Caco-2 (cell line): ENCODE results near the gene ZNF217. TPM values are rescaled to one million over a fixed set of nuclear protein-coding genes. Genes with fewer than 3 reads are reported as not detected.
"Not testable (repeated sequence)": the region's sequence is repeated elsewhere in the genome, so short reads cannot be mapped to it uniquely, and the experiment has no call there.

Source experiments
- BruUV-seq: library from RNA; stranded (reverse); fragments of 400-500 nt; replicated peaks from 2 replicates; lab custom pipeline; 2021; lab: Mats Ljungman, UMichigan
- CTCF ChIA-PET: fragments of 300-600 bp; sonication (Branson Sonifier 250); formaldehyde crosslinking; loops from one replicate; lab custom pipeline; 2022; ENCODE audit warnings: antibody characterized with exemption; lab: Charles Lee
- POLR2A ChIA-PET: fragments of 300-600 bp; sonication (Branson Sonifier 250); formaldehyde crosslinking; loops from one replicate; lab custom pipeline; 2022; ENCODE audit warnings: antibody characterized with exemption; lab: Charles Lee
- DNase-seq, 2 experiments: peaks; one replicate each; pipeline versions ENCODE4 v3.0.0 to v3.0.0-alpha.2; 2020 to 2022
- H3K27me3 ChIP-seq: replicated peaks from 2 replicates; pipeline ENCODE4 v1.6.0; 2011; ENCODE audit warnings: low read length; ENCODE audit not compliant: control insufficient read depth, insufficient read depth
- H3K36me3 ChIP-seq: 2 replicates; pipeline ENCODE4 v1.5.1; 2011; ENCODE audit warnings: low read length; ENCODE audit not compliant: control insufficient read depth, insufficient read depth
- H3K4me1 ChIP-seq: fragments of 250-450 bp; sonication (Bioruptor Pico); 2 replicates; pipeline ENCODE4 v1.5.1; 2020; ENCODE audit warnings: mild to moderate bottlenecking
- H3K4me3 ChIP-seq: 2 replicates; pipeline ENCODE4 v1.5.1; 2011; ENCODE audit warnings: low read depth, mild to moderate bottlenecking, control low read depth, low read length
- H3K9me3 ChIP-seq: fragments of 250-450 bp; sonication (Bioruptor Pico); 2 replicates; pipeline ENCODE4 v1.5.1; 2020; ENCODE audit warnings: mild to moderate bottlenecking, moderate library complexity
- H3K27ac Mint-ChIP-seq: one replicate; pipeline ENCODE4 v1.8.0; 2022; ENCODE audit warnings: mixed read lengths; ENCODE audit not compliant: unreplicated experiment
- H3K27me3 Mint-ChIP-seq: one replicate; pipeline ENCODE4 v1.8.0; 2022; ENCODE audit warnings: mixed read lengths; ENCODE audit not compliant: insufficient read depth, unreplicated experiment
- H3K36me3 Mint-ChIP-seq: one replicate; pipeline ENCODE4 v1.8.0; 2022; ENCODE audit warnings: mild to moderate bottlenecking, mixed read lengths; ENCODE audit not compliant: insufficient read depth, unreplicated experiment
- H3K4me1 Mint-ChIP-seq: one replicate; pipeline ENCODE4 v1.8.0; 2022; ENCODE audit warnings: low read depth, mixed read lengths; ENCODE audit not compliant: unreplicated experiment
- H3K4me3 Mint-ChIP-seq: one replicate; pipeline ENCODE4 v1.8.0; 2022; ENCODE audit warnings: mild to moderate bottlenecking, moderate library complexity, mixed read lengths; ENCODE audit not compliant: unreplicated experiment
- H3K9me3 Mint-ChIP-seq: one replicate; pipeline ENCODE4 v1.8.0; 2022; ENCODE audit warnings: mixed read lengths; ENCODE audit not compliant: unreplicated experiment
- intact Hi-C: fragments of 100-400 bp; cut with micrococcal nuclease; formaldehyde crosslinking; loops from one replicate; pipeline ENCODE4 v1.10.0; 2022; ENCODE audit not compliant: unreplicated experiment
- total RNA-seq: library from RNA; stranded (reverse); gene quantifications from 2 replicates; pipeline ENCODE4 v1.2.3, GENCODE V29; 2022
- TF ChIP-seq, protein P1 (sequence below), 2 experiments: fragments of 200-600 bp in 1 of 2; IDR thresholded peaks; 1 replicate in 1 of 2; 2 replicates in 1 of 2; pipeline versions ENCODE4 v1.5.1 to v1.8.0; 2011 to 2022; ENCODE audit warnings: antibody characterized with exemption in 1 of 2, control low read depth in 1 of 2, inconsistent platforms in 1 of 2, low read depth in 1 of 2, low read length in 1 of 2, mild to moderate bottlenecking in 1 of 2, moderate library complexity in 1 of 2; ENCODE audit not compliant: insufficient read depth in 1 of 2, severe bottlenecking in 1 of 2, unreplicated experiment in 1 of 2

The ZNF217 gene
- total RNA-seq, 1 experiment from 2014 or later: 65.5 TPM

- no peaks in the 10 kb centered on the region for H3K36me3 Mint-ChIP-seq
- no peak overlapping the region for H3K27ac Mint-ChIP-seq
- no peak for DNase-seq
- intact Hi-C loops: no loop called here
- H3K27me3 Mint-ChIP-seq: no peaks in the 10 kb centered on the region
- H3K4me1 ChIP-seq: no peaks in the 10 kb centered on the region
- no peaks in the 10 kb centered on the region for H3K27me3 ChIP-seq
- TF ChIP-seq, protein P1, sequence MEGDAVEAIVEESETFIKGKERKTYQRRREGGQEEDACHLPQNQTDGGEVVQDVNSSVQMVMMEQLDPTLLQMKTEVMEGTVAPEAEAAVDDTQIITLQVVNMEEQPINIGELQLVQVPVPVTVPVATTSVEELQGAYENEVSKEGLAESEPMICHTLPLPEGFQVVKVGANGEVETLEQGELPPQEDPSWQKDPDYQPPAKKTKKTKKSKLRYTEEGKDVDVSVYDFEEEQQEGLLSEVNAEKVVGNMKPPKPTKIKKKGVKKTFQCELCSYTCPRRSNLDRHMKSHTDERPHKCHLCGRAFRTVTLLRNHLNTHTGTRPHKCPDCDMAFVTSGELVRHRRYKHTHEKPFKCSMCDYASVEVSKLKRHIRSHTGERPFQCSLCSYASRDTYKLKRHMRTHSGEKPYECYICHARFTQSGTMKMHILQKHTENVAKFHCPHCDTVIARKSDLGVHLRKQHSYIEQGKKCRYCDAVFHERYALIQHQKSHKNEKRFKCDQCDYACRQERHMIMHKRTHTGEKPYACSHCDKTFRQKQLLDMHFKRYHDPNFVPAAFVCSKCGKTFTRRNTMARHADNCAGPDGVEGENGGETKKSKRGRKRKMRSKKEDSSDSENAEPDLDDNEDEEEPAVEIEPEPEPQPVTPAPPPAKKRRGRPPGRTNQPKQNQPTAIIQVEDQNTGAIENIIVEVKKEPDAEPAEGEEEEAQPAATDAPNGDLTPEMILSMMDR (IDR thresholded peaks at IDR 0.05; ENCODE audit: insufficient read depth in 1 of 2, low read depth in 1 of 2, low read length in 1 of 2, severe bottlenecking in 1 of 2, unreplicated experiment in 1 of 2): no peak
- peaks cover 7% of the 10 kb centered on the region; the same call in 1 of the 2 replicates for H3K9me3 ChIP-seq
- H3K4me3 ChIP-seq: no peak overlapping the region
- ChIA-PET POLR2A (no interaction called here), CTCF (no interaction called here)
- peaks cover 18% of the 10 kb centered on the region for H3K9me3 Mint-ChIP-seq
- no peaks in the 10 kb centered on the region for H3K36me3 ChIP-seq
- BruUV-seq: no TSS peak
- no peak overlapping the region for H3K4me3 Mint-ChIP-seq
- no peaks in the 10 kb centered on the region for H3K4me1 Mint-ChIP-seq
These were observed 59.6 kb downstream of the ZNF217 start for GRCh38 chr20:53534037-53534436.

DNA sequence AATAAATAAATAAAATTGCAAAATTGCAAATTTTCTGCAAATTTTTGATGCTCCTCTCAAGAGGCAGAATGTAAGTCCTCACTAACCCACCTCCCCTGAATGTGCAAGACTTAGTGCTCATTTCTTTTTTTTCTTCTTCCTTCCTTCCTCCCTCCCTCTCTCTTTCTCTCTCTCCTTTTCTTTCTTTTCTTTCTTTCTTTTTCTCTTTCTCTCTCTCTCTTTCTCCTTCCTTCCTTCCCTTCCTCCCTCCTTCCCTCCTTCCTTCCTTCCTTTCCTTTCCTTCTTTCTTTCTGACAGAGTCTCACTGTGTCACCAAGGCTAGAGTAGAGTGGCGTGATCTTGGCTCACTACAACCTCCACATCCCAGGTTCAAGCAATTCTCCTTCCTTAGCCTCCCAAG, 60.1 kb downstream of the ZNF217 start:
- H3K27ac Mint-ChIP-seq: no peak overlapping the region
- no peaks in the 10 kb centered on the region for H3K4me1 Mint-ChIP-seq
- intact Hi-C loops: no loop called here
- Histone ChIP-seq H3K27me3 (no peaks in the 10 kb centered on the region), H3K36me3 (no peaks in the 10 kb centered on the region), H3K9me3 (peaks cover 7% of the 10 kb centered on the region; the same call in 1 of the 2 replicates), H3K4me1 (no peaks in the 10 kb centered on the region), H3K4me3 (no peak overlapping the region)
- BruUV-seq: no TSS peak
- CTCF ChIA-PET: no interaction called here
- H3K4me3 Mint-ChIP-seq: no peak overlapping the region
- TF ChIP-seq, protein P1 (IDR thresholded peaks at IDR 0.05; ENCODE audit: insufficient read depth in 1 of 2, low read depth in 1 of 2, low read length in 1 of 2, severe bottlenecking in 1 of 2, unreplicated experiment in 1 of 2): no peak
- H3K36me3 Mint-ChIP-seq: no peaks in the 10 kb centered on the region
- H3K9me3 Mint-ChIP-seq: peaks cover 18% of the 10 kb centered on the region
- POLR2A ChIA-PET: no interaction called here
- H3K27me3 Mint-ChIP-seq: no peaks in the 10 kb centered on the region
- DNase-seq: no peak

DNA sequence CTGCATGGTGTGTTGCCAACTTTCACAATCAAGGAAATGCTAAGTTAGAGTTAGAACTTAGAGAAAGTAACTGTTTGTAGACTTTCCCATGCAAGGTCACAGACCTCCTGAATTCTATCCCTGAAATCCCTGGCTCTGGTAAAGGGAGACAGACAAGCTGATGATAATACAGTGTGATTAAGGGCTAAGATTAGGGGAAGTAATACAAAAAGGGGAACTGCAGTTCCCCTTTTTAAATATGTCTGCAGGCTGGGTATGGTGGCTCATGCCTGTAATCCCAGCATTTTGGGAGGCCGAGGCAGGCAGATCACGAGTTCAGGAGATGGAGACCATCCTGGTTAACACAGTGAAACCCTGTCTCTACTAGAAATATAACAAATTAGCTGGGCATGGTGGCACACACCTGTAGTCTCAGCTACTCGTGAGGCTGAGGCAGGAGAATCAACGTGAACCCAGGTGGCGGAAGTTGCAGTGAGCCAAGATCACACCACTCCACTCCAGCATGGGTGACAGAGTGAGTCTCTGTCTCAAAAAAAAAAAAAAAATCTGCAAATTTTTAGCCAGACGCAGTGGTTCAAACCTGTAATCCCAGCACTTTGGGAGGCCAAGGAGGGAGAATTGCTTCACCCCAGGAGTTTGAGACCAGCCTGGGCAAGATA, 60.9 kb downstream of the ZNF217 start:
- intact Hi-C loops, H3K36me3 Mint-ChIP-seq, H3K36me3 ChIP-seq, BruUV-seq, H3K4me1 Mint-ChIP-seq, H3K4me3 Mint-ChIP-seq, H3K4me1 ChIP-seq, H3K27ac Mint-ChIP-seq, POLR2A ChIA-PET, CTCF ChIA-PET, H3K27me3 Mint-ChIP-seq, DNase-seq, H3K4me3 ChIP-seq, H3K9me3 ChIP-seq, H3K27me3 ChIP-seq: not testable (repeated sequence)
- H3K9me3 Mint-ChIP-seq: peaks cover 18% of the 10 kb centered on the region
